ENCODE data around the gene WNT6.

The WNT6 gene

GRCh38 chr2:218881744-218882460, 22.3 kb downstream of the WNT6 start:
- Histone ChIP-seq H3F3A (ENCODE audit: insufficient read depth, low read length) (peaks cover 50% of the 10 kb centered on the region), H3K9ac (ENCODE audit: low read length) (peak overlapping the region; percentile 97), H2AFZ (ENCODE audit: low read length) (no peak overlapping the region), H3K4me1 (ENCODE audit: low read length) (peaks cover 72% of the 10 kb centered on the region), H3K36me3 (replicated peaks; ENCODE audit: insufficient read depth, low read length) (no peaks in the 10 kb centered on the region), H3K4me3 (ENCODE audit: low read length) (peak overlapping the region; percentile 96), H3K79me2 (ENCODE audit: low read length) (peaks cover 50% of the 10 kb centered on the region), H4K20me1 (ENCODE audit: insufficient read depth, low read length) (no peaks in the 10 kb centered on the region), H3K4me2 (ENCODE audit: low read depth, low read length) (peak overlapping the region; percentile 93), H3K9me2 (replicated peaks; ENCODE audit: insufficient read depth, low read length) (no peaks in the 10 kb centered on the region), H3K27me3 (replicated peaks; ENCODE audit: insufficient read depth, low read length) (no peaks in the 10 kb centered on the region), H3K27ac (ENCODE audit: low read length) (peak overlapping the region; percentile 98; the same call in 1 of the 2 replicates), H3K9me3 (replicated peaks; ENCODE audit: insufficient read depth, low read length) (no peaks in the 10 kb centered on the region)
- TF ChIP-seq EZH2phosphoT487 (IDR thresholded peaks at IDR 0.05; ENCODE audit: low read length) = no peak
- no peak for TF ChIP-seq EZH2 (optimal IDR thresholded peaks at IDR 0.05; ENCODE audit: low read depth, low read length)
- TF ChIP-seq CTCF (IDR thresholded peaks at IDR 0.05; ENCODE audit: low read length) = no peak
- no peak for DNase-seq

- H3K27me3 ChIP-seq (replicated peaks; ENCODE audit: insufficient read depth, low read length) = no peaks in the 10 kb centered on the region
Observed at GRCh38 chr2:218882461-218882816, 22.8 kb downstream of the WNT6 start.

DNA sequence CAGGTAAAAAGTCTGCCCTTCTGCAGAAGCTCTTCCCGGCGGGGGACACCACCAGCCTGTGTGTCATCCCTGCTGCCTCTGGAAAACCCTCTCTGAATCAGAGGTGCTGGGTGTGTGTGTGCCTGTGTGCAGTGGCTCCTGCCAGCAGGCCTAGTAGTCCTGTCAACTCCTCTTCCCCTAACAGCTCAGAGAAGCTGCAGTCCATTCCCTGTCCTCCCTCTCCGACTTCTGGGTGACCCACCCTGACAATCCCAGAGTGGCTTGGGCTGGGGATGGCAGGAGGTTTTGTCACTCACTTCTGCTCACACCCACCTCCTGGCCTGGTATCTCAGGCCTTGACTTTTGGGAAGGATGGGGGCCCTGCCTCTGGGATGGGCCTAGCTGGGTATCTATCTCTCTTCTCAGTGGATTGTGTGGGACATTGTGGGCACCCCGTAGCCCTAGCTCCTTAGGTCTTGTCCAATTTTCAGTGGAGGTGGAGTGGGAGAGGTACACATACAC, 23.3 kb downstream of the WNT6 start:
- H3K4me3 ChIP-seq (ENCODE audit: low read length) = peak overlapping the region; percentile 96
- DNase-seq = no peak
- H3K27me3 ChIP-seq (replicated peaks; ENCODE audit: insufficient read depth, low read length) = no peaks in the 10 kb centered on the region
- peak overlapping the region; percentile 98; the same call in 1 of the 2 replicates for H3K27ac ChIP-seq (ENCODE audit: low read length)
- H3K9ac ChIP-seq (ENCODE audit: low read length) = peak overlapping the region; percentile 50; the same call in 1 of the 2 replicates
- no peak for TF ChIP-seq CTCF (IDR thresholded peaks at IDR 0.05; ENCODE audit: low read length)
- TF ChIP-seq EZH2 (optimal IDR thresholded peaks at IDR 0.05; ENCODE audit: low read depth, low read length) = no peak
- TF ChIP-seq EZH2phosphoT487 (IDR thresholded peaks at IDR 0.05; ENCODE audit: low read length) = no peak
- peaks cover 60% of the 10 kb centered on the region for H3K79me2 ChIP-seq (ENCODE audit: low read length)
- peaks cover 72% of the 10 kb centered on the region for H3K4me1 ChIP-seq (ENCODE audit: low read length)
- peaks cover 52% of the 10 kb centered on the region for H3F3A ChIP-seq (ENCODE audit: insufficient read depth, low read length)
- H2AFZ ChIP-seq (ENCODE audit: low read length) = no peak overlapping the region
- no peaks in the 10 kb centered on the region for H4K20me1 ChIP-seq (ENCODE audit: insufficient read depth, low read length)
- peak overlapping the region; percentile 93 for H3K4me2 ChIP-seq (ENCODE audit: low read depth, low read length)
- no peaks in the 10 kb centered on the region for H3K9me2 ChIP-seq (replicated peaks; ENCODE audit: insufficient read depth, low read length)
- no peaks in the 10 kb centered on the region for H3K9me3 ChIP-seq (replicated peaks; ENCODE audit: insufficient read depth, low read length)
- no peaks in the 10 kb centered on the region for H3K36me3 ChIP-seq (replicated peaks; ENCODE audit: insufficient read depth, low read length)

More at GRCh38 chr2:218882461-218882816, 22.8 kb downstream of the WNT6 start:
- TF ChIP-seq EZH2phosphoT487 (IDR thresholded peaks at IDR 0.05; ENCODE audit: low read length) (no peak), EZH2 (optimal IDR thresholded peaks at IDR 0.05; ENCODE audit: low read depth, low read length) (no peak), CTCF (IDR thresholded peaks at IDR 0.05; ENCODE audit: low read length) (no peak)
- H3K9me3 ChIP-seq (replicated peaks; ENCODE audit: insufficient read depth, low read length) = no peaks in the 10 kb centered on the region
- no peaks in the 10 kb centered on the region for H4K20me1 ChIP-seq (ENCODE audit: insufficient read depth, low read length)
- peak overlapping the region; percentile 93 for H3K4me2 ChIP-seq (ENCODE audit: low read depth, low read length)
- H3K9ac ChIP-seq (ENCODE audit: low read length) = peak overlapping the region; percentile 50; the same call in 1 of the 2 replicates
- H3K36me3 ChIP-seq (replicated peaks; ENCODE audit: insufficient read depth, low read length) = no peaks in the 10 kb centered on the region
- H3K79me2 ChIP-seq (ENCODE audit: low read length) = peaks cover 55% of the 10 kb centered on the region
- H2AFZ ChIP-seq (ENCODE audit: low read length) = no peak overlapping the region
- H3K27ac ChIP-seq (ENCODE audit: low read length) = peak overlapping the region; percentile 98; the same call in 1 of the 2 replicates
- H3K9me2 ChIP-seq (replicated peaks; ENCODE audit: insufficient read depth, low read length) = no peaks in the 10 kb centered on the region
- peaks cover 72% of the 10 kb centered on the region for H3K4me1 ChIP-seq (ENCODE audit: low read length)
- 0 out of 2 replicates have a peak overlapping the region, but pooled peaks have one; percentile 96 for H3K4me3 ChIP-seq (ENCODE audit: low read length)
- no peak for DNase-seq
- peaks cover 52% of the 10 kb centered on the region for H3F3A ChIP-seq (ENCODE audit: insufficient read depth, low read length)
